Rectal smooth muscle tissue (tissue), 1 donor: Measurements from ENCODE around the gene BOLA1.
A peak's percentile ranks its signal among the peaks of the same experiment; 100 is the strongest.

ENCODE experiments used
- H3K27ac ChIP-seq: one replicate; pipeline ENCODE4 v1.7.0; 2013; ENCODE audit warnings: low read depth, low read length, inconsistent platforms
- H3K27me3 ChIP-seq: one replicate; pipeline ENCODE4 v1.7.0; 2013; ENCODE audit warnings: low read length; ENCODE audit not compliant: control insufficient read depth, insufficient read depth
- H3K36me3 ChIP-seq: one replicate; pipeline ENCODE4 v1.7.0; 2013; ENCODE audit warnings: low read length; ENCODE audit not compliant: control insufficient read depth, insufficient read depth
- H3K4me1 ChIP-seq: one replicate; pipeline ENCODE4 v1.7.0; 2013; ENCODE audit warnings: low read length; ENCODE audit not compliant: control insufficient read depth, insufficient read depth
- H3K4me3 ChIP-seq: one replicate; pipeline ENCODE4 v1.7.0; 2013; ENCODE audit warnings: low read length
- H3K9ac ChIP-seq: one replicate; pipeline ENCODE4 v1.7.0; 2013; ENCODE audit warnings: low read length

Gene BOLA1

GRCh38 chr1:149896575-149896974 lies 2.8 kb upstream of the BOLA1 start:
- no peak overlapping the region for H3K27ac ChIP-seq
- H3K4me1 ChIP-seq: no peaks in the 10 kb centered on the region
- H3K4me3 ChIP-seq: no peak overlapping the region
- no peak overlapping the region for H3K9ac ChIP-seq
- no peaks in the 10 kb centered on the region for H3K27me3 ChIP-seq
- H3K36me3 ChIP-seq: no peaks in the 10 kb centered on the region

GRCh38 chr1:149903836-149904491 lies 4.6 kb downstream of the BOLA1 start:
- Histone ChIP-seq H3K27me3 (no peaks in the 10 kb centered on the region), H3K9ac (no peak overlapping the region), H3K27ac (no peak overlapping the region), H3K4me1 (no peaks in the 10 kb centered on the region), H3K4me3 (no peak overlapping the region), H3K36me3 (peaks cover 4% of the 10 kb centered on the region)

- Histone ChIP-seq H3K27me3 (peaks cover 1% of the 10 kb centered on the region), H3K4me3 (no peak overlapping the region), H3K4me1 (no peaks in the 10 kb centered on the region), H3K9ac (no peak overlapping the region), H3K36me3 (peaks cover 4% of the 10 kb centered on the region), H3K27ac (no peak overlapping the region)
These were observed 7.3 kb downstream of the BOLA1 start for GRCh38 chr1:149906570-149907075.

GRCh38 chr1:149914545-149914944 lies 15.2 kb downstream of the BOLA1 start:
- H3K4me1 ChIP-seq: no peaks in the 10 kb centered on the region
- peaks cover 5% of the 10 kb centered on the region for H3K27me3 ChIP-seq
- H3K27ac ChIP-seq: no peak overlapping the region
- no peak overlapping the region for H3K4me3 ChIP-seq
- no peak overlapping the region for H3K9ac ChIP-seq
- H3K36me3 ChIP-seq: no peaks in the 10 kb centered on the region

GRCh38 chr1:149915429-149916192 lies 16.2 kb downstream of the BOLA1 start:
- no peaks in the 10 kb centered on the region for H3K4me1 ChIP-seq
- H3K9ac ChIP-seq: no peak overlapping the region
- H3K27ac ChIP-seq: no peak overlapping the region
- no peaks in the 10 kb centered on the region for H3K36me3 ChIP-seq
- H3K27me3 ChIP-seq: peaks cover 5% of the 10 kb centered on the region
- H3K4me3 ChIP-seq: no peak overlapping the region

GRCh38 chr1:149916193-149916897 lies 17.0 kb downstream of the BOLA1 start:
- no peak overlapping the region for H3K27ac ChIP-seq
- H3K9ac ChIP-seq: no peak overlapping the region
- H3K4me3 ChIP-seq: peak overlapping the region; percentile 79
- no peaks in the 10 kb centered on the region for H3K36me3 ChIP-seq
- H3K4me1 ChIP-seq: no peaks in the 10 kb centered on the region
- H3K27me3 ChIP-seq: peaks cover 5% of the 10 kb centered on the region

- no peak overlapping the region for H3K9ac ChIP-seq
- H3K27ac ChIP-seq: no peak overlapping the region
- H3K36me3 ChIP-seq: no peaks in the 10 kb centered on the region
These were observed 17.5 kb downstream of the BOLA1 start for GRCh38 chr1:149916898-149917252.

GRCh38 chr1:149917571-149918144 lies 18.3 kb downstream of the BOLA1 start, which contains the start of gene SV2A:
Gene SV2A (minus strand): TSS chr1:149917844. CDS start chr1:149913840, 4,004 bp downstream.
- H3K27me3 ChIP-seq: peaks cover 5% of the 10 kb centered on the region
- peak within 1 kb of the TSS; percentile 79 for H3K4me3 ChIP-seq
- peak within 1 kb of the TSS; percentile 66 for H3K9ac ChIP-seq
- H3K4me1 ChIP-seq: no peaks in the 10 kb centered on the region
- H3K27ac ChIP-seq: no peak within 1 kb of the TSS
- peaks cover 2% of the 10 kb centered on the region for H3K36me3 ChIP-seq

More at GRCh38 chr1:149916898-149917252, 17.5 kb downstream of the BOLA1 start:
- peaks cover 5% of the 10 kb centered on the region for H3K27me3 ChIP-seq
- no peaks in the 10 kb centered on the region for H3K4me1 ChIP-seq
- H3K4me3 ChIP-seq: peak overlapping the region; percentile 79

- Histone ChIP-seq H3K9ac (no peak overlapping the region), H3K4me3 (no peak overlapping the region), H3K27ac (no peak overlapping the region), H3K27me3 (no peaks in the 10 kb centered on the region), H3K36me3 (peaks cover 31% of the 10 kb centered on the region), H3K4me1 (peaks cover 16% of the 10 kb centered on the region)
These were observed 24.3 kb downstream of the BOLA1 start for GRCh38 chr1:149923626-149924025.

- H3K27me3 ChIP-seq: no peaks in the 10 kb centered on the region
- no peak overlapping the region for H3K4me3 ChIP-seq
- peaks cover 16% of the 10 kb centered on the region for H3K4me1 ChIP-seq
- no peak overlapping the region for H3K27ac ChIP-seq
- H3K36me3 ChIP-seq: peaks cover 42% of the 10 kb centered on the region
- H3K9ac ChIP-seq: no peak overlapping the region
These were observed 26.0 kb downstream of the BOLA1 start for GRCh38 chr1:149925345-149925744.

GRCh38 chr1:149925751-149926150 lies 26.4 kb downstream of the BOLA1 start:
- Histone ChIP-seq H3K27me3 (no peaks in the 10 kb centered on the region), H3K4me3 (peak overlapping the region; percentile 17), H3K4me1 (peaks cover 16% of the 10 kb centered on the region), H3K9ac (no peak overlapping the region), H3K36me3 (peaks cover 42% of the 10 kb centered on the region), H3K27ac (no peak overlapping the region)

- H3K9ac ChIP-seq: no peak overlapping the region
- H3K27ac ChIP-seq: no peak overlapping the region
- H3K4me1 ChIP-seq: peaks cover 16% of the 10 kb centered on the region
- H3K36me3 ChIP-seq: peaks cover 44% of the 10 kb centered on the region
- H3K4me3 ChIP-seq: peak overlapping the region; percentile 17
- no peaks in the 10 kb centered on the region for H3K27me3 ChIP-seq
These were observed 26.9 kb downstream of the BOLA1 start for GRCh38 chr1:149926296-149926695.
